ENCODE results near the gene CCDC102B.
"Not testable (repeated sequence)": the region's sequence is repeated elsewhere in the genome, so short reads cannot be mapped to it uniquely, and the experiment has no call there.

CCDC102B gene

GRCh38 chr18:69000366-69000765 is 202.5 kb downstream of the CCDC102B start:
- H3K27ac ChIP-seq (ENCODE audit: low read depth, low read length): no peak overlapping the region
- H3K36me3 ChIP-seq (ENCODE audit: low read length): no peaks in the 10 kb centered on the region
- no peaks in the 10 kb centered on the region for H3K79me2 ChIP-seq (ENCODE audit: insufficient read depth, low read length)
- no peak overlapping the region for H3K9ac ChIP-seq (ENCODE audit: low read length)
- H3K4me3 ChIP-seq (ENCODE audit: insufficient read depth, low read length, poor library complexity, severe bottlenecking): no peak overlapping the region
- H3K4me2 ChIP-seq (ENCODE audit: low read depth, low read length, poor library complexity, severe bottlenecking): no peak overlapping the region
- H3F3A ChIP-seq (ENCODE audit: insufficient read depth): no peaks in the 10 kb centered on the region
- no peaks in the 10 kb centered on the region for H3K27me3 ChIP-seq (ENCODE audit: low read length)
- TF ChIP-seq EZH2phosphoT487 (conservative IDR thresholded peaks at IDR 0.05; ENCODE audit: low read length): no peak
- no peak for TF ChIP-seq CTCF (IDR thresholded peaks at IDR 0.05; ENCODE audit: insufficient read depth, low read length, poor library complexity, severe bottlenecking)
- H4K20me1 ChIP-seq (ENCODE audit: low read depth, low read length): no peaks in the 10 kb centered on the region
- no peak overlapping the region for H2AFZ ChIP-seq (ENCODE audit: low read depth, low read length, severe bottlenecking)
- no peaks in the 10 kb centered on the region for H3K9me3 ChIP-seq (ENCODE audit: insufficient read depth, low read length)
- no peaks in the 10 kb centered on the region for H3K9me2 ChIP-seq (replicated peaks; ENCODE audit: insufficient read depth, low read length)

- Histone ChIP-seq H3K27ac (ENCODE audit: low read depth, low read length) (no peak overlapping the region), H3K4me3 (ENCODE audit: insufficient read depth, low read length, poor library complexity, severe bottlenecking) (no peak overlapping the region), H3K9me2 (replicated peaks; ENCODE audit: insufficient read depth, low read length) (no peaks in the 10 kb centered on the region), H3K36me3 (ENCODE audit: low read length) (no peaks in the 10 kb centered on the region), H2AFZ (ENCODE audit: low read depth, low read length, severe bottlenecking) (no peak overlapping the region), H3K27me3 (ENCODE audit: low read length) (no peaks in the 10 kb centered on the region), H3K79me2 (ENCODE audit: insufficient read depth, low read length) (no peaks in the 10 kb centered on the region), H3K4me2 (ENCODE audit: low read depth, low read length, poor library complexity, severe bottlenecking) (no peak overlapping the region), H3K9me3 (ENCODE audit: insufficient read depth, low read length) (no peaks in the 10 kb centered on the region), H3F3A (ENCODE audit: insufficient read depth) (no peaks in the 10 kb centered on the region), H4K20me1 (ENCODE audit: low read depth, low read length) (no peaks in the 10 kb centered on the region), H3K9ac (ENCODE audit: low read length) (no peak overlapping the region)
- TF ChIP-seq CTCF (IDR thresholded peaks at IDR 0.05; ENCODE audit: insufficient read depth, low read length, poor library complexity, severe bottlenecking): no peak
- no peak for TF ChIP-seq EZH2phosphoT487 (conservative IDR thresholded peaks at IDR 0.05; ENCODE audit: low read length)
Observed at GRCh38 chr18:69002233-69002632, 204.4 kb downstream of the CCDC102B start.

GRCh38 chr18:69006212-69006611 is 208.3 kb downstream of the CCDC102B start:
- H3K9me3 ChIP-seq (ENCODE audit: insufficient read depth, low read length); H3F3A ChIP-seq (ENCODE audit: insufficient read depth); H3K9me2 ChIP-seq (replicated peaks; ENCODE audit: insufficient read depth, low read length); H3K27ac ChIP-seq (ENCODE audit: low read depth, low read length); H3K4me2 ChIP-seq (ENCODE audit: low read depth, low read length, poor library complexity, severe bottlenecking); H3K27me3 ChIP-seq (ENCODE audit: low read length); H3K36me3 ChIP-seq (ENCODE audit: low read length); H3K79me2 ChIP-seq (ENCODE audit: insufficient read depth, low read length); H2AFZ ChIP-seq (ENCODE audit: low read depth, low read length, severe bottlenecking); H4K20me1 ChIP-seq (ENCODE audit: low read depth, low read length); H3K9ac ChIP-seq (ENCODE audit: low read length); H3K4me3 ChIP-seq (ENCODE audit: insufficient read depth, low read length, poor library complexity, severe bottlenecking): not testable (repeated sequence)

GRCh38 chr18:69008538-69008937 is 210.7 kb downstream of the CCDC102B start:
- Histone ChIP-seq H3K79me2 (ENCODE audit: insufficient read depth, low read length) (no peaks in the 10 kb centered on the region), H3K27me3 (ENCODE audit: low read length) (no peaks in the 10 kb centered on the region), H3K4me2 (ENCODE audit: low read depth, low read length, poor library complexity, severe bottlenecking) (no peak overlapping the region), H3K27ac (ENCODE audit: low read depth, low read length) (no peak overlapping the region), H3K9ac (ENCODE audit: low read length) (no peak overlapping the region), H3K36me3 (ENCODE audit: low read length) (no peaks in the 10 kb centered on the region), H2AFZ (ENCODE audit: low read depth, low read length, severe bottlenecking) (no peak overlapping the region), H3K9me3 (ENCODE audit: insufficient read depth, low read length) (no peaks in the 10 kb centered on the region), H3K4me3 (ENCODE audit: insufficient read depth, low read length, poor library complexity, severe bottlenecking) (no peak overlapping the region), H3K9me2 (replicated peaks; ENCODE audit: insufficient read depth, low read length) (no peaks in the 10 kb centered on the region), H4K20me1 (ENCODE audit: low read depth, low read length) (no peaks in the 10 kb centered on the region), H3F3A (ENCODE audit: insufficient read depth) (no peaks in the 10 kb centered on the region)
- TF ChIP-seq CTCF (IDR thresholded peaks at IDR 0.05; ENCODE audit: insufficient read depth, low read length, poor library complexity, severe bottlenecking) (no peak), EZH2phosphoT487 (conservative IDR thresholded peaks at IDR 0.05; ENCODE audit: low read length) (no peak)

Data from SU-DHL-6 (cell line).